Stimulated activated CD4-positive, alpha-beta T cell treated with anti-CD3 and anti-CD28 coated beads, Interleukin-1b, Interleukin-23, amount 100 ng/mL, for 1 hour (primary cell): Measurements from ENCODE around the gene PHAF1.

Experiments used
- DNase-seq, 2 donors: peaks; one replicate each; pipeline ENCODE4 v3.0.0-alpha.2; 2020; ENCODE audit warnings: low read depth in 2 of 2

Gene PHAF1

GRCh38 chr16:67146523-67147357, 37.0 kb downstream of the PHAF1 start:
- DNase-seq = no peak

- no peak for DNase-seq
Observed at GRCh38 chr16:67147437-67148140, 37.8 kb downstream of the PHAF1 start.

GRCh38 chr16:67148221-67148620, 38.5 kb downstream of the PHAF1 start:
- no peak for DNase-seq

GRCh38 chr16:67148656-67149275, 39.0 kb downstream of the PHAF1 start:
- DNase-seq = no peak

GRCh38 chr16:67149276-67150046, 39.7 kb downstream of the PHAF1 start:
- DNase-seq = no peak

GRCh38 chr16:67150047-67150832, 40.5 kb downstream of the PHAF1 start:
- no peak for DNase-seq

- no peak for DNase-seq
Observed at GRCh38 chr16:67150833-67151396, 41.2 kb downstream of the PHAF1 start, which contains the start of gene B3GNT9. TSS of gene B3GNT9 (minus strand) at chr16:67150998. CDS start at chr16:67150485, 513 bp downstream.

- no peak for DNase-seq
Observed at GRCh38 chr16:67151431-67152097, 41.8 kb downstream of the PHAF1 start.

GRCh38 chr16:67154578-67155294, 45.0 kb downstream of the PHAF1 start:
- no peak for DNase-seq

- peak; percentile 54 to 68 for DNase-seq
Observed at GRCh38 chr16:67155295-67156142, 45.8 kb downstream of the PHAF1 start.

GRCh38 chr16:67156143-67156844, 46.6 kb downstream of the PHAF1 start:
- DNase-seq = no peak

GRCh38 chr16:67157106-67157748, 47.5 kb downstream of the PHAF1 start:
- no peak for DNase-seq

- no peak for DNase-seq
Observed at GRCh38 chr16:67157892-67158635, 48.3 kb downstream of the PHAF1 start.

- DNase-seq = peak; percentile 50 to 57
Observed at GRCh38 chr16:67158637-67159600, 49.2 kb downstream of the PHAF1 start.

GRCh38 chr16:67161595-67162058, 51.9 kb downstream of the PHAF1 start:
- no peak for DNase-seq
